AG08395 (cell line): ENCODE measurements around the gene GNB1L.
A peak's percentile ranks its signal among the peaks of the same experiment; 100 is the strongest.

ENCODE experiments used
- DNase-seq: peaks from one replicate; pipeline ENCODE4 v3.0.0; 2012; ENCODE audit warnings: mixed read lengths, low spot score

The GNB1L gene

GRCh38 chr22:19807914-19808872 lies 46.5 kb downstream of the GNB1L start:
- no peak for DNase-seq

GRCh38 chr22:19807161-19807913 lies 47.3 kb downstream of the GNB1L start:
- DNase-seq: no peak

GRCh38 chr22:19806213-19807160 lies 48.2 kb downstream of the GNB1L start:
- DNase-seq: no peak

GRCh38 chr22:19805821-19806212 lies 48.9 kb downstream of the GNB1L start:
- DNase-seq: no peak

GRCh38 chr22:19803736-19804267 lies 50.9 kb downstream of the GNB1L start:
- no peak for DNase-seq

GRCh38 chr22:19802894-19803735 lies 51.6 kb downstream of the GNB1L start:
- no peak for DNase-seq

GRCh38 chr22:19802001-19802893 lies 52.4 kb downstream of the GNB1L start:
- DNase-seq: no peak

- DNase-seq: peak; percentile 47
These were observed 53.2 kb downstream of the GNB1L start for GRCh38 chr22:19801340-19802000.

- peak; percentile 38 for DNase-seq
These were observed 53.9 kb downstream of the GNB1L start for GRCh38 chr22:19800761-19801244.

GRCh38 chr22:19800306-19800705 lies 54.4 kb downstream of the GNB1L start:
- no peak for DNase-seq

GRCh38 chr22:19799322-19800190 lies 55.1 kb downstream of the GNB1L start:
- DNase-seq: peak; percentile 97

GRCh38 chr22:19798891-19799293 lies 55.8 kb downstream of the GNB1L start:
- no peak for DNase-seq

- DNase-seq: no peak
These were observed 56.5 kb downstream of the GNB1L start for GRCh38 chr22:19798003-19798665.

- no peak for DNase-seq
These were observed 57.3 kb downstream of the GNB1L start for GRCh38 chr22:19797086-19798002.

GRCh38 chr22:19796160-19796559 lies 58.5 kb downstream of the GNB1L start:
- no peak for DNase-seq

- DNase-seq: peak; percentile 68
These were observed 59.1 kb downstream of the GNB1L start for GRCh38 chr22:19795617-19796008.
